Loucy (cell line): ENCODE results near the gene SMG7.

Experiments
- H2AFZ ChIP-seq: fragments of 200-600 bp; sonication (generic); 2 replicates; pipeline ENCODE4 v1.6.0; 2016; ENCODE audit warnings: antibody characterized with exemption, mild to moderate bottlenecking, low read length, moderate library complexity
- H3F3A ChIP-seq: fragments of 200-600 bp; 2 replicates; pipeline ENCODE4 v1.6.0; 2016; ENCODE audit warnings: antibody characterized with exemption, low read depth, mild to moderate bottlenecking
- H3K27me3 ChIP-seq: fragments of 200-600 bp; sonication (generic); 2 replicates; pipeline ENCODE4 v1.6.1; 2014; ENCODE audit warnings: low read length, mild to moderate bottlenecking; ENCODE audit not compliant: insufficient read depth, poor library complexity, severe bottlenecking
- H3K36me3 ChIP-seq: fragments of 200-600 bp; sonication (generic); 2 replicates; pipeline ENCODE4 v1.6.1; 2016; ENCODE audit warnings: low read length; ENCODE audit not compliant: insufficient read depth
- H3K4me1 ChIP-seq: fragments of 200-600 bp; sonication (generic); 2 replicates; pipeline ENCODE4 v1.5.1; 2014; ENCODE audit warnings: low read length, mild to moderate bottlenecking; ENCODE audit not compliant: insufficient read depth, poor library complexity, severe bottlenecking
- H3K4me2 ChIP-seq: fragments of 200-600 bp; sonication (generic); 2 replicates; pipeline ENCODE4 v1.6.0; 2014; ENCODE audit warnings: antibody characterized with exemption, low read length, low read depth, mild to moderate bottlenecking; ENCODE audit not compliant: poor library complexity, severe bottlenecking
- H3K4me3 ChIP-seq: fragments of 200-600 bp; sonication (generic); 2 replicates; pipeline ENCODE4 v1.5.1; 2014; ENCODE audit warnings: low read length, mild to moderate bottlenecking, mixed read lengths; ENCODE audit not compliant: poor library complexity, severe bottlenecking
- H3K79me2 ChIP-seq: fragments of 200-600 bp; sonication (generic); 2 replicates; pipeline ENCODE4 v1.6.1; 2014; ENCODE audit warnings: low read length; ENCODE audit not compliant: insufficient read depth
- H3K9ac ChIP-seq: fragments of 200-600 bp; sonication (generic); 2 replicates; pipeline ENCODE4 v1.6.0; 2014; ENCODE audit warnings: mild to moderate bottlenecking, low read depth, low read length, moderate library complexity; ENCODE audit not compliant: poor library complexity, severe bottlenecking
- H3K9me2 ChIP-seq: fragments of 200-600 bp; sonication (generic); replicated peaks from 2 replicates; pipeline ENCODE4 v1.6.1; 2016; ENCODE audit warnings: low read depth, low read length, mixed read lengths
- H3K9me3 ChIP-seq: fragments of 200-600 bp; sonication (generic); 2 replicates; pipeline ENCODE4 v1.6.1; 2014; ENCODE audit warnings: mild to moderate bottlenecking, antibody characterized with exemption, low read length, low read depth; ENCODE audit not compliant: insufficient read depth
- H4K20me1 ChIP-seq: fragments of 200-600 bp; sonication (generic); 2 replicates; pipeline ENCODE4 v1.6.0; 2014; ENCODE audit warnings: antibody characterized with exemption, low read length, mild to moderate bottlenecking; ENCODE audit not compliant: insufficient read depth, poor library complexity, severe bottlenecking
- CTCF ChIP-seq: fragments of 200-600 bp; sonication (generic); conservative IDR thresholded peaks from 2 replicates; pipeline ENCODE4 v1.5.1; 2014; ENCODE audit warnings: mild to moderate bottlenecking, antibody characterized with exemption, low read length
- EZH2phosphoT487 ChIP-seq: fragments of 200-600 bp; IDR thresholded peaks from 2 replicates; pipeline ENCODE4 v1.6.1; 2018; ENCODE audit warnings: antibody characterized with exemption, mild to moderate bottlenecking, moderate library complexity, borderline replicate concordance

Gene SMG7

GRCh38 chr1:183508694-183509093 lies 36.4 kb downstream of the SMG7 start:
- Histone ChIP-seq H3K4me1 (peaks cover 30% of the 10 kb centered on the region), H3K36me3 (peaks cover 3% of the 10 kb centered on the region; the same call in 1 of the 2 replicates), H3K79me2 (peaks cover 94% of the 10 kb centered on the region), H3K27me3 (no peaks in the 10 kb centered on the region), H3K4me3 (no peak overlapping the region), H3F3A (no peaks in the 10 kb centered on the region), H3K9ac (no peak overlapping the region), H3K9me2 (no peaks in the 10 kb centered on the region), H3K4me2 (no peak overlapping the region), H2AFZ (no peak overlapping the region), H4K20me1 (peaks cover 68% of the 10 kb centered on the region), H3K9me3 (no peaks in the 10 kb centered on the region)
- no peak for TF ChIP-seq CTCF
- TF ChIP-seq EZH2phosphoT487, result no peak

- H3K79me2 ChIP-seq, result peaks cover 76% of the 10 kb centered on the region
- no peak overlapping the region for H3K4me3 ChIP-seq
- TF ChIP-seq CTCF (no peak), EZH2phosphoT487 (no peak)
- no peaks in the 10 kb centered on the region for H3K27me3 ChIP-seq
- no peak overlapping the region for H2AFZ ChIP-seq
- peaks cover 44% of the 10 kb centered on the region for H4K20me1 ChIP-seq
- H3K4me2 ChIP-seq, result no peak overlapping the region
- H3K9me3 ChIP-seq, result no peaks in the 10 kb centered on the region
- H3K9me2 ChIP-seq, result no peaks in the 10 kb centered on the region
- peaks cover 34% of the 10 kb centered on the region for H3K36me3 ChIP-seq
- peaks cover 13% of the 10 kb centered on the region for H3K4me1 ChIP-seq
- H3F3A ChIP-seq, result no peaks in the 10 kb centered on the region
- no peak overlapping the region for H3K9ac ChIP-seq
These were observed 40.2 kb downstream of the SMG7 start for GRCh38 chr1:183512450-183512849.

GRCh38 chr1:183514235-183514634 lies 41.9 kb downstream of the SMG7 start:
- H2AFZ ChIP-seq, result no peak overlapping the region
- no peaks in the 10 kb centered on the region for H3K27me3 ChIP-seq
- H3F3A ChIP-seq, result no peaks in the 10 kb centered on the region
- H3K9me3 ChIP-seq, result no peaks in the 10 kb centered on the region
- peaks cover 49% of the 10 kb centered on the region for H3K36me3 ChIP-seq
- no peak overlapping the region for H3K9ac ChIP-seq
- peaks cover 3% of the 10 kb centered on the region for H3K4me1 ChIP-seq
- peaks cover 58% of the 10 kb centered on the region for H3K79me2 ChIP-seq
- no peak overlapping the region for H3K4me2 ChIP-seq
- TF ChIP-seq EZH2phosphoT487 (no peak), CTCF (no peak)
- H3K9me2 ChIP-seq, result no peaks in the 10 kb centered on the region
- peaks cover 26% of the 10 kb centered on the region for H4K20me1 ChIP-seq
- no peak overlapping the region for H3K4me3 ChIP-seq
